Hepatic stellate cell (primary cell): ENCODE results near the gene PTER.

Source experiments
- DNase-seq: peaks from one replicate; pipeline ENCODE4 v3.0.0; 2011; ENCODE audit warnings: low spot score

The PTER gene

DNA sequence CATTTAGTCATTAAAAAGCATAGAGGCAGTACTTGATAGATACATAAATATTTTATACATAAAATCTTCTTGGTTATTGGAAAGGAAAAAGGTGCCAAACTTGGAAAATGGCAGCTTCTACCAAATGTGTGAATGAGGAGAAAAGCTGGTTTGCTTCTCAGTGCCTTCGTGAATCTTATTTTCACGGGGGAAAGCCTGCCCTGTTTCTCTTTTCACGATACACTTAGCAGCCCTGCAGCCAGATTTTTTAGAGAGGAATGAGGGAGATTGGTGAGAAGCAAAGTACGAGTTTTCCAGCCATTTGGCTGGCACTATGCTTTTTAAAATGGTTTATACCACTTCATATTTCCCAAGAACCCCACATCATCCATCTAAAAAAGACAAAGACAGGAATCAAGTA is 107.8 kb downstream of the PTER start:
- DNase-seq, result no peak

DNA sequence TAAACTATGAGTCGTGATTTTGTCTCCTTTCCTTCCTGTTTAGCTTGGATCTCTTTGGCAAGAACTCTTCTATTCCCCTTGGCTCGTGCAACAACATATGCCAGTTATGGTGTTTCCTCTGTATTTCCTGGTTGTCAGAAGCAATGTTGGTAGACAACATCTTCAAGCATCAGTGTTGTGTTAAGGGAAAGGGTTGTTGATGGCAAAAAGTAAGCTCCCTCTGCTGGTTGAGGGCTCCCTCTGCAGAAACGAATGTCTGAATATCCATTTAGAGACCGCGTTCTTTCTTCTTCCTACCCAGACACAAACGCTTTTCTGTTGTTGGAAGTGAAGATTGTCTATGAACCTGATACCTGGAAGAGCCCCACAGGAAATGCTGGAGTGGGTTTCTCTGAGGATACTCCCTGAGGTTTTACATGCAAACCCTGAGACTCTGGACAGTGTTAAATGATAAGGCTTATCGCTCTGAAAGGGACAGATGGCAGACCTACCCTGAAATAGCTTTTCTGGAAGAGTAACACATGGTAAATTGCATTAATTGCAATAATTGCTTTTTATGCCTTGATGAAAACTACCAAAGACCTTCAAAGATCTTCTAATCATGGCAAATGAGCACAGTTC is 108.4 kb downstream of the PTER start:
- peak; percentile 37 for DNase-seq

DNA sequence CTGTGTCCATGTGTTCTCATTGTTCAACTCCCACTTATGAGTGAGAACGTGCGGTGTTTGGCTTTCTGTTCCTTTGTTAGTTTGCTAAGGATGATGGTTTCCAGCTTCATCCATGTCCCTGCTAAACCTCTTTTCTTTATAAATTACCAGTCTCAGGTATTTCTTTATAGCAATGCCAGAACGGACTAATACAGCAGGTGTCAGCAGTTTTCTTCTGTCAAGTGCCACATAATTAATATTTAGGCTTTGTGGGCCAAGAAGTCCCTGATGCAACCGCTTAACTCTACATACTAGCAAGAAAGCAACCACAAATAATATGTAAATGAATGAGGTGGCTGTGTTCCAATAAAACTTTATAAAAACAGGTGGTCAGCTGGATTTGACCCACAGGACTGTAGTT is 111.2 kb downstream of the PTER start:
- DNase-seq, result no peak

DNA sequence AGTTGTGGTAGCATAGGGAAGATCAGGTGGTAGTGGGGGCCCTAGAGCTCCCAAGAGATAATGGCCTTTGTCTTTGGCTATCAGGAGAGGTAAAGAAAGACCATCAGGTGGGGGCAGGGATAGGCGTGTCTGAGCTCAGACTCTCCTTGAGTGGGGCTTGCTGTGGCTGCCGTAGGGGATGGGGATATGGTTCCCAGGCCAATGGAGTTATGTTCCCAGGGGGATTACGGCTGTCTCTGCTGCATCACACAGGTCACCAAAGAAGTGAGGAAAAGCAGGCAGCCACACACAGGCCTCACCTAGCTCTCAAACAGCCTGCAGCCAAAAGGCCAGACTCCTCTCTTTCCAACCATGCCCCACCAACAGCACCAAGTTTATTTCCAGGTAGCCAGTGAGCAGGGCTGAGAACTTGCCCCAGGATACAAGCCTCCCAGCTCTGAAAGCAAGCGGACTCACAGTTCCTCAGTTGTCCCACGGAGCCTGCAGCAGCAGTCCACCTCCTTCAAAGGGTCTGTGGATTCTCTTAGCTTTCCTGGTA is 122.5 kb downstream of the PTER start:
- no peak for DNase-seq

DNA sequence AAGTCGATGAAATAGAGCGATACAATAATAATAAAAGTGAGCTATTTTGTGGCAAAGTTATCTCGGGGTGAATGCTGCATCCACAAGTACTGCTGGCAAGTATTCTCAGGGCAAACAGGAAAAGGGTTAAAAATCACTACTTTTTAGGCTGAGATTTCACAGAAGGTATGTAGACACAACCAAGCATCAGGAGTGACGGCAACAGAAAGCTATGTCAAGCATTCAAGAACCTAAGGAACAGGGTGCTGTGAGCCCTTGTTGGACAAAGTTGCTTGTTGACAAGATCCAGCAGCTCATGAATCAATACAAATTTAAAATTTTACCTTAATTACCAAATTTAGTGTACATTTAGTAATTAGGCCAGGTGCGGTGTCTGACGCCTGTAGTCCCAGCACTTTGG is 126.1 kb downstream of the PTER start:
- DNase-seq, result no peak
